Lower leg skin (tissue), 3 donors: ENCODE measurements around the gene ARPIN.

ENCODE experiments used
- POLR2A ChIP-seq, 2 donors: fragments of 450-650 bp; IDR thresholded peaks; one replicate each; pipeline ENCODE4 v1.6.1; 2016 to 2017; ENCODE audit warnings: antibody characterized with exemption in 2 of 2, mild to moderate bottlenecking in 1 of 2, moderate library complexity in 1 of 2
- TF ChIP-seq, protein P1 (sequence below), 3 donors: fragments of 450-650 bp; IDR thresholded peaks; one replicate each; pipeline ENCODE4 v1.5.1; 2016; ENCODE audit warnings: antibody characterized with exemption in 3 of 3, mild to moderate bottlenecking in 3 of 3, moderate library complexity in 2 of 3

DNA sequence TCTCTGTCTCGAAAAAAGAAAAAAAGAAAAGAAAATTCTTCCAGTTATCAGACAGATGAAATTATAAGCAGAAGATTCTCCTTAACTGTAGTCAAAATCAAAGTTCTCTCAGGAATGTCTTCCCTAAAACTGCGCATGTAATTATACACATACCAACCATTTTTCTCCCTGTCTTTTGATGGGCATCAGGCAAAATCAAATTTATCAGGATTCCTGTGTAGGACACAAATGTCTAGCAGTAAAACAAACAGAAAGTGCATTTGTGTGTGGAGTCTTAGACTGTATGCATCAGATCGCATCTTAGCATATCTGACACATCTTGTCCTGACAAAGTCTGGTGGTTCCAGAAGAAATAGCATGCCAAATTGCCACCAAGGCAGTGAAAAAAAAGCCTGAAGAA lies 3.9 kb upstream of the ARPIN start:
- no peak for TF ChIP-seq POLR2A (IDR thresholded peaks at IDR 0.05)
- TF ChIP-seq, protein P1, sequence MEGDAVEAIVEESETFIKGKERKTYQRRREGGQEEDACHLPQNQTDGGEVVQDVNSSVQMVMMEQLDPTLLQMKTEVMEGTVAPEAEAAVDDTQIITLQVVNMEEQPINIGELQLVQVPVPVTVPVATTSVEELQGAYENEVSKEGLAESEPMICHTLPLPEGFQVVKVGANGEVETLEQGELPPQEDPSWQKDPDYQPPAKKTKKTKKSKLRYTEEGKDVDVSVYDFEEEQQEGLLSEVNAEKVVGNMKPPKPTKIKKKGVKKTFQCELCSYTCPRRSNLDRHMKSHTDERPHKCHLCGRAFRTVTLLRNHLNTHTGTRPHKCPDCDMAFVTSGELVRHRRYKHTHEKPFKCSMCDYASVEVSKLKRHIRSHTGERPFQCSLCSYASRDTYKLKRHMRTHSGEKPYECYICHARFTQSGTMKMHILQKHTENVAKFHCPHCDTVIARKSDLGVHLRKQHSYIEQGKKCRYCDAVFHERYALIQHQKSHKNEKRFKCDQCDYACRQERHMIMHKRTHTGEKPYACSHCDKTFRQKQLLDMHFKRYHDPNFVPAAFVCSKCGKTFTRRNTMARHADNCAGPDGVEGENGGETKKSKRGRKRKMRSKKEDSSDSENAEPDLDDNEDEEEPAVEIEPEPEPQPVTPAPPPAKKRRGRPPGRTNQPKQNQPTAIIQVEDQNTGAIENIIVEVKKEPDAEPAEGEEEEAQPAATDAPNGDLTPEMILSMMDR (IDR thresholded peaks at IDR 0.05) = no peak
